ENCODE measurements around the gene DOK3. TPM values are rescaled to one million over a fixed set of nuclear protein-coding genes. Genes with fewer than 3 reads are reported as not detected.

Gene DOK3
- total and polyA plus RNA-seq, 8 donors, result 5.8 to 90.5 (median 7.1) TPM

- H3K4me3 ChIP-seq, result no peak overlapping the region
- H3K9me3 ChIP-seq, result no peaks in the 10 kb centered on the region
- no peaks in the 10 kb centered on the region for H3K4me1 ChIP-seq
- no peak for ATAC-seq
- no peak for TF ChIP-seq CTCF (IDR thresholded peaks at IDR 0.05)
- peaks cover 0 to 98% of the 10 kb centered on the region in 2 donors for H3K36me3 ChIP-seq
- no peaks in the 10 kb centered on the region for H3K27me3 ChIP-seq
- no peak overlapping the region for H3K27ac ChIP-seq
- intact Hi-C loops (cut with DNase I), result no loop called here
- no peak for DNase-seq
Measured at GRCh38 chr5:177526791-177527190, 17.2 kb upstream of the DOK3 start.

GRCh38 chr5:177526191-177526590 is 16.6 kb upstream of the DOK3 start:
- Histone ChIP-seq H3K4me1 (no peaks in the 10 kb centered on the region), H3K4me3 (no peak overlapping the region), H3K27me3 (no peaks in the 10 kb centered on the region), H3K36me3 (peaks cover 0 to 98% of the 10 kb centered on the region in 2 donors), H3K9me3 (no peaks in the 10 kb centered on the region), H3K27ac (no peak overlapping the region)
- DNase-seq, result no peak
- ATAC-seq, result no peak
- TF ChIP-seq CTCF (IDR thresholded peaks at IDR 0.05), result no peak
- intact Hi-C loops (cut with DNase I), result no loop called here

GRCh38 chr5:177524941-177525655 is 15.5 kb upstream of the DOK3 start:
- intact Hi-C loops (cut with DNase I), result no loop called here
- no peak for ATAC-seq
- H3K4me3 ChIP-seq, result no peak overlapping the region
- TF ChIP-seq CTCF (IDR thresholded peaks at IDR 0.05), result no peak
- no peak overlapping the region for H3K27ac ChIP-seq
- peaks cover 0 to 5% of the 10 kb centered on the region in 2 donors for H3K4me1 ChIP-seq
- H3K36me3 ChIP-seq, result peaks cover 0 to 98% of the 10 kb centered on the region in 2 donors
- peak in 1 of 4 donors; percentile 5 for DNase-seq
- no peaks in the 10 kb centered on the region for H3K9me3 ChIP-seq
- H3K27me3 ChIP-seq, result no peaks in the 10 kb centered on the region

DNA sequence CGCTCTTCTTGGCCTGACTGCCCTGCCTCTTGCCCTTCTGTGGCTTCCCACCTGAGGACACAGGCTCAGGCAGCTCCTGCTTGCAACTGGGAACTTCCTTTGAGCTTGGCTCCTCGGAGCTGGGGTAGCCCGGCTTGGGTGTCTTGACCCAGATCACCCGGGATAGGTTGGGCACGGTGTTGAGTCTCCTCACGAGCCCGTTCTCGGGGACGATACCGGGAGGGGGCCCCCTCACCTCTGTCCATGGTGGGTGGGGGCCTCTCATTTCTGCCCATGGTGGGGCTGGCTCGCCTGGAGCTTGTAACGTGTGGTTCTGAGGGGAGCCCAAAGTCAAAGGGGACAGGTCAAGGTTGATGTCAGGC is 14.9 kb upstream of the DOK3 start:
- TF ChIP-seq CTCF (IDR thresholded peaks at IDR 0.05), result no peak
- DNase-seq (no peak), ATAC-seq (no peak)
- intact Hi-C loops (cut with DNase I), result no loop called here
- Histone ChIP-seq H3K27ac (no peak overlapping the region), H3K36me3 (peaks cover 0 to 98% of the 10 kb centered on the region in 2 donors), H3K9me3 (no peaks in the 10 kb centered on the region), H3K27me3 (no peaks in the 10 kb centered on the region), H3K4me1 (peaks cover 0 to 5% of the 10 kb centered on the region in 2 donors), H3K4me3 (no peak overlapping the region)

DNA sequence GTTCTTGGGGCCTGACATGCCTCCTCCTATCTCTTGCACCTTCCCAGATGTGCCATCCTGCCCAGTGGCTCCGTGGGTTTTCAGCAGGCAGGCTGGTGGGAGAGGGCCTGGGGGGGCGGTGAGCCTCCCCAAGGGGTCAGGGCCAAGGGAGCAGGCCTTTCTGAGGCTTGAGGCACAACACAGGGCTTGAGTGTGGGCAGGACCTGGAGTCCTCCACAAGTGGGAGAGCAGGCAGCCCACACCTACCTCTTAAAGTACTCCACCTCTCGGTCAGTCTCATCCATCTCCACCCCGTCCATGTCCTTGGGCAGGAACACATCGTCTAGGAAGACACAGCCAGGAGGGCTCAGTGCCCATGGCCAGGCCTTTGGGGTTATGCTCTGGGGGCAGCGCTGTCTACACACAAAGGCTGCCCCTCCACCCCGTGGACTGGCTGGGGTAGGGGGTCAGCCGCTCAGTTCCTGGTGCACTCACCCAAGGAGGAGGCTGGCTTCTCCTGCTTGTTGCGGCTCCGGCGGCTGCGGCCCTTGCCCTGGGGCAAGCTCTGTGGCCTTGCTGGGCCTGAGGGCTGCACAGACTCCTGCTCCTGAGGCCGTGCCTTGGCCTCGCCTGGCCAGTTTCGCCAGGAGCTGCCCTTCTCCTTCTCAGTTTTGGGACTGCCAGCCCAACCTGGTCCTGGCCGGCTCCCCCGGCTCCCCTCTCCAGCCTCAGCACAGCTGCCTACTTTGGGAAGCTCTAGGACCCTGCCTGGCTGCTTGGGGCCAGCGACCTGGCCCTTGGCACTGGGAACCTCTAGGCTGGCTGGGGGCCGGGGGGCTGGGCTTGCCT is 14.3 kb upstream of the DOK3 start:
- H3K9me3 ChIP-seq, result no peaks in the 10 kb centered on the region
- TF ChIP-seq CTCF (IDR thresholded peaks at IDR 0.05), result no peak
- H3K27ac ChIP-seq, result no peak overlapping the region
- H3K4me3 ChIP-seq, result no peak overlapping the region
- no peak for ATAC-seq
- peaks cover 0 to 6% of the 10 kb centered on the region in 2 donors for H3K4me1 ChIP-seq
- H3K27me3 ChIP-seq, result no peaks in the 10 kb centered on the region
- H3K36me3 ChIP-seq, result peaks cover 0 to 97% of the 10 kb centered on the region in 2 donors
- no peak for DNase-seq
- intact Hi-C loops (cut with DNase I), result no loop called here
